GM12878 (cell line): Measurements from ENCODE around the gene CFAP99. TPM values are rescaled to one million over a fixed set of nuclear protein-coding genes. Genes with fewer than 3 reads are reported as not detected.

Experiments used
- ATF7 ChIP-seq: fragments of 450-650 bp; IDR thresholded peaks from 2 replicates; pipeline ENCODE4 v1.6.1; 2016; ENCODE audit warnings: low read depth, mild to moderate bottlenecking
- LARP7 ChIP-seq: fragments of 450-650 bp; IDR thresholded peaks from 2 replicates; pipeline ENCODE4 v1.6.1; 2017; ENCODE audit warnings: mild to moderate bottlenecking
- MYB ChIP-seq: fragments of 150-350 bp; IDR thresholded peaks from 2 replicates; pipeline ENCODE4 v1.6.1; 2014; ENCODE audit warnings: mild to moderate bottlenecking, low read depth, low read length, borderline replicate concordance
- NBN ChIP-seq: fragments of 450-650 bp; IDR thresholded peaks from 2 replicates; pipeline ENCODE4 v1.6.1; 2016
- NR2F1 ChIP-seq: fragments of 450-650 bp; conservative IDR thresholded peaks from 2 replicates; pipeline ENCODE4 v1.6.1; 2017; ENCODE audit warnings: mild to moderate bottlenecking
- SRF ChIP-seq, 2 experiments: IDR thresholded peaks; 2 replicates each; pipeline ENCODE4 v1.6.1; 2011; ENCODE audit warnings: low read depth in 2 of 2, low read length in 2 of 2, mild to moderate bottlenecking in 1 of 2, moderate library complexity in 1 of 2
- TCF3 ChIP-seq: IDR thresholded peaks from 2 replicates; pipeline ENCODE4 v1.6.1; 2012; ENCODE audit warnings: low read depth, mild to moderate bottlenecking, low read length, borderline replicate concordance; ENCODE audit not compliant: insufficient read depth
- YBX1 ChIP-seq: fragments of 450-650 bp; IDR thresholded peaks from 2 replicates; pipeline ENCODE4 v1.6.1; 2016; ENCODE audit warnings: antibody characterized with exemption
- polyA plus RNA-seq, 11 experiments: library from polyadenylated mRNA; depleted of rRNA in 4 of 11; unstranded in 6 of 11; stranded (reverse) in 5 of 11; fragments of >200 nt; fragmentation: Nextera tagmentation in 4 of 11; fragmentation: Illumina TruSeq in 1 of 11; extraction: Ambion mirVana in 4 of 11; extraction: Trizol in 1 of 11; gene quantifications; 1 replicate in 1 of 11; 2 replicates in 10 of 11; pipeline versions ENCODE4 v1.2.1 to v1.2.3, GENCODE V29; 2011 to 2016; ENCODE audit warnings: inconsistent platforms in 2 of 11, missing spikeins in 2 of 11, low read depth in 1 of 11
- total RNA-seq, 4 experiments: library from RNA; depleted of rRNA in 3 of 4; stranded (reverse); fragments of >200 nt in 3 of 4; fragmentation: Illumina TruSeq in 1 of 4; extraction: Trizol in 1 of 4; gene quantifications; 2 replicates each; pipeline versions ENCODE4 v1.2.1 to v1.2.3, GENCODE V29; 2013 to 2021
- TF ChIP-seq, protein P1 (sequence below): fragments of 450-650 bp; formaldehyde crosslinking; IDR thresholded peaks from 2 replicates; pipeline ENCODE4 v1.5.0; 2022; ENCODE audit warnings: mild to moderate bottlenecking, missing genetic modification characterization
- TF ChIP-seq, protein P2 (sequence below): IDR thresholded peaks from 2 replicates; pipeline ENCODE4 v1.6.1; 2011; ENCODE audit warnings: low read depth, mild to moderate bottlenecking, low read length, moderate library complexity, borderline replicate concordance; ENCODE audit errors: extremely low read depth

Gene CFAP99
- total and polyA plus RNA-seq, 10 of the 15 experiments (the other 5 are each of a cell fraction or from before 2014, with no cell fraction given) = not detected

DNA sequence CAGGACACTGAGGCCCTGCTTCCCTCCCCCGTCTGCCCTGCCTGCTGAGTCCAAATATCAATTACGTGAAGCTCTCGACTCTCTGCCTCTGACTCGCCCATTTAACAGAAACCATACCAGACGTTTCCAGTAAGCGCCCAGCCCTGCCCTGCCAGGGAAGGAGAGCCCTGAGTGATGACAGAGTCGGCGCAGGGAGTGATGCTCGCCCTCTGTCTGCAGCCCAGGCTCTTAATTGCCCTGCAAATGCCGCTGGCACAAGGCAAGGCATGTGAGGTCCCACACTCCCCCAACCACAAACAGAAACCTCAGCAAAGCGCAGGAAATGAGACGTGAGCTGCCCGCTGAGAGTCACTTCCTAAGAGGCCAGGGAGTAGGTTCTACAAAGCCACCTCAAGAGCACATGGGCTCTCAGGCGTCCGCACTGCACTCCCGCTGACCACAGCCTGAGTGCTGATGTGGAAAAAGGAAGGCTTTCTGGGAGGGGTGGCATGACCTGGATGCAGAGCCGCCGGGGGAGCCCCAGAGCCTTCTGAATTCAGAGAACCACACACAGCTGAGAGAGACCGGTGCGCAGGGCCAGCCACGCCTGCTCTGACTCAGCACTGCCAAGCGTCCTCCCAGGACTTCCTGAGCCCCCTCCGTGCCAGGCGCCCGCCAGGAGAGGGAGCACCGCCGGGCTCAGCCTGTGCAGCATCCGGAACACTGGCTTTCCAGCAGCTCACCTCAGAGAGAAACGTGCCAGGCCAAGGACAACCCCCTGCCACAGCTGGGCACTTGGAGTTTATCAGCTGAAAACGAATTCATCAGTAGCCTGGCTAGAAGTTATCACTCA lies 5.7 kb upstream of the CFAP99 start (continued):
- TF ChIP-seq, protein P1, sequence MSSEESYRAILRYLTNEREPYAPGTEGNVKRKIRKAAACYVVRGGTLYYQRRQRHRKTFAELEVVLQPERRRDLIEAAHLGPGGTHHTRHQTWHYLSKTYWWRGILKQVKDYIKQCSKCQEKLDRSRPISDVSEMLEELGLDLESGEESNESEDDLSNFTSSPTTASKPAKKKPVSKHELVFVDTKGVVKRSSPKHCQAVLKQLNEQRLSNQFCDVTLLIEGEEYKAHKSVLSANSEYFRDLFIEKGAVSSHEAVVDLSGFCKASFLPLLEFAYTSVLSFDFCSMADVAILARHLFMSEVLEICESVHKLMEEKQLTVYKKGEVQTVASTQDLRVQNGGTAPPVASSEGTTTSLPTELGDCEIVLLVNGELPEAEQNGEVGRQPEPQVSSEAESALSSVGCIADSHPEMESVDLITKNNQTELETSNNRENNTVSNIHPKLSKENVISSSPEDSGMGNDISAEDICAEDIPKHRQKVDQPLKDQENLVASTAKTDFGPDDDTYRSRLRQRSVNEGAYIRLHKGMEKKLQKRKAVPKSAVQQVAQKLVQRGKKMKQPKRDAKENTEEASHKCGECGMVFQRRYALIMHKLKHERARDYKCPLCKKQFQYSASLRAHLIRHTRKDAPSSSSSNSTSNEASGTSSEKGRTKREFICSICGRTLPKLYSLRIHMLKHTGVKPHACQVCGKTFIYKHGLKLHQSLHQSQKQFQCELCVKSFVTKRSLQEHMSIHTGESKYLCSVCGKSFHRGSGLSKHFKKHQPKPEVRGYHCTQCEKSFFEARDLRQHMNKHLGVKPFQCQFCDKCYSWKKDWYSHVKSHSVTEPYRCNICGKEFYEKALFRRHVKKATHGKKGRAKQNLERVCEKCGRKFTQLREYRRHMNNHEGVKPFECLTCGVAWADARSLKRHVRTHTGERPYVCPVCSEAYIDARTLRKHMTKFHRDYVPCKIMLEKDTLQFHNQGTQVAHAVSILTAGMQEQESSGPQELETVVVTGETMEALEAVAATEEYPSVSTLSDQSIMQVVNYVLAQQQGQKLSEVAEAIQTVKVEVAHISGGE (CRISPR knock-in tag) = no peak
- TF ChIP-seq NBN = peak; percentile 59; the same call in 1 of the 2 replicates
- TF ChIP-seq TCF3 = 0 out of 2 replicates have a peak, but pooled peaks have one; percentile 9
- TF ChIP-seq NR2F1 = peak; percentile 67
- no peak; the same call in 1 of the 2 replicates for TF ChIP-seq MYB
- TF ChIP-seq ATF7 = peak; percentile 42; the same call in 1 of the 2 replicates
- no peak for TF ChIP-seq SRF (IDR thresholded peaks at IDR 0.05; ENCODE audit: low read depth in 2 of 2, low read length in 2 of 2)
- TF ChIP-seq LARP7 = no peak; the same call in 1 of the 2 replicates
- TF ChIP-seq, protein P2, sequence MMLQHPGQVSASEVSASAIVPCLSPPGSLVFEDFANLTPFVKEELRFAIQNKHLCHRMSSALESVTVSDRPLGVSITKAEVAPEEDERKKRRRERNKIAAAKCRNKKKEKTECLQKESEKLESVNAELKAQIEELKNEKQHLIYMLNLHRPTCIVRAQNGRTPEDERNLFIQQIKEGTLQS = no peak
- no peak for TF ChIP-seq YBX1
